ENCODE results near the gene CFAP157. TPM values are rescaled to one million over a fixed set of nuclear protein-coding genes. Genes with fewer than 3 reads are reported as not detected.

The CFAP157 gene
- total and polyA plus RNA-seq, 9 donors = 0.22 to 99.0 (median 3.5) TPM

DNA sequence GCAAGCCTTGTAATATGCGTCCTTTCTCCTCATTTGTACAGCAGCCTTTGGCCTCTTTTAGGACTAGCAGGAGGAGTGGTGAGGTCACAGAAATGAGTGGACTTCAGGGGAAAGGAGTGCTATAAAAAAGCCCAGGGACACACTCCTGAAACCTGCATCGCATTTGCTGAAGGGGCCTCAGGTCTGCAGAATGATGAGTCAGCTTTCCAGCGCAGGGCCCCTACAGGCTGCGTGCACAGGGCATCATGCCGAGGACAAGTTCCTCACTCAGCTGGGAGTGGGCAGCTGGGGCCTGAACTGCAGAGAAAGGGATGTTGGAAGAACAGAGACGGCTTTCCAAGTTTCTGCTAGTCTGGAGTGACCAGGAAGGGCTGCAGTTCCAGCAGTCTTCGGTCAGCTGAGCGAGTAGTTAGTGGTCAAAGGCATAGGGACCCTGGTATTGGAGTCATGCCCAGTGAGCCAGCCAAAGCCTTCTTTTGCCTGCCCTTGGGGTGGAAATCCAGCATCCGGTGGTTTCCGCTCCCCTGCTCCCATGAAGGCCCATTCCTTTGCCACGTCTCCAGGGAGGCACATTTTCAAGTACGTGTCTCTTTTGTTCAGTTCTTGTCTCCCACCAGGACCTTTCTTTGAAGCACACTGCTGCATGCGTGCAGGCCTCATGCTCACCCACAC lies 17.3 kb upstream of the CFAP157 start:
- H3K4me1 ChIP-seq (ENCODE audit: insufficient read depth) = no peaks in the 10 kb centered on the region
- no peaks in the 10 kb centered on the region for H3K36me3 ChIP-seq
- WGBS, 3 donors = 89 to 93% (median 92%) methylated on average over 13 of the region's 13 CpGs
- intact Hi-C loops (cut with DNase I) = no loop called here
- H3K9me3 ChIP-seq = no peaks in the 10 kb centered on the region
- no peaks in the 10 kb centered on the region for H3K27me3 ChIP-seq
- no peak overlapping the region for H3K4me3 ChIP-seq
- H3K27ac ChIP-seq = no peak overlapping the region
- no peak for TF ChIP-seq POLR2A (IDR thresholded peaks at IDR 0.05)
- TF ChIP-seq, protein P1, sequence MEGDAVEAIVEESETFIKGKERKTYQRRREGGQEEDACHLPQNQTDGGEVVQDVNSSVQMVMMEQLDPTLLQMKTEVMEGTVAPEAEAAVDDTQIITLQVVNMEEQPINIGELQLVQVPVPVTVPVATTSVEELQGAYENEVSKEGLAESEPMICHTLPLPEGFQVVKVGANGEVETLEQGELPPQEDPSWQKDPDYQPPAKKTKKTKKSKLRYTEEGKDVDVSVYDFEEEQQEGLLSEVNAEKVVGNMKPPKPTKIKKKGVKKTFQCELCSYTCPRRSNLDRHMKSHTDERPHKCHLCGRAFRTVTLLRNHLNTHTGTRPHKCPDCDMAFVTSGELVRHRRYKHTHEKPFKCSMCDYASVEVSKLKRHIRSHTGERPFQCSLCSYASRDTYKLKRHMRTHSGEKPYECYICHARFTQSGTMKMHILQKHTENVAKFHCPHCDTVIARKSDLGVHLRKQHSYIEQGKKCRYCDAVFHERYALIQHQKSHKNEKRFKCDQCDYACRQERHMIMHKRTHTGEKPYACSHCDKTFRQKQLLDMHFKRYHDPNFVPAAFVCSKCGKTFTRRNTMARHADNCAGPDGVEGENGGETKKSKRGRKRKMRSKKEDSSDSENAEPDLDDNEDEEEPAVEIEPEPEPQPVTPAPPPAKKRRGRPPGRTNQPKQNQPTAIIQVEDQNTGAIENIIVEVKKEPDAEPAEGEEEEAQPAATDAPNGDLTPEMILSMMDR (IDR thresholded peaks at IDR 0.05) = no peak
- no peak for TF ChIP-seq EP300 (IDR thresholded peaks at IDR 0.05)
- no peak for DNase-seq

DNA sequence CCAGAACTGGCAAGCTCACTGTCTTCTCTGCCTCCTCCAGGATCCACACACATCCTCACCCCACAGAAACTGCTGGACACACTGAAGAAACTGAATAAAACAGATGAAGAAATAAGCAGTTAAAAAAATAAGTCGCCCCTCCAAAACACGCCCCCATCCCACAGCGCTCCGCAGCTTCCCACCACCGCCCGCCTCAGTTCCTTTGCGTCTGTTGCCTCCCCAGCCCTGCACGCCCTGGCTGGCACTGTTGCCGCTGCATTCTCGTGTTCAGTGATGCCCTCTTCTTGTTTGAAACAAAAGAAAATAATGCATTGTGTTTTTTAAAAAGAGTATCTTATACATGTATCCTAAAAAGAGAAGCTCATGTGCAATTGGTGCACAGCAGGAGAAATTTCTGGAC lies 16.1 kb upstream of the CFAP157 start:
- Histone ChIP-seq H3K36me3 (no peaks in the 10 kb centered on the region), H3K9me3 (no peaks in the 10 kb centered on the region), H3K27ac (no peak overlapping the region), H3K4me3 (no peak overlapping the region), H3K4me1 (ENCODE audit: insufficient read depth) (peaks cover 1% of the 10 kb centered on the region), H3K27me3 (no peaks in the 10 kb centered on the region)
- DNase-seq = no peak
- 93 to 94% (median 94%) methylated on average over 10 of the region's 10 CpGs for WGBS, 3 donors
- TF ChIP-seq EP300 (IDR thresholded peaks at IDR 0.05) = no peak
- no peak for TF ChIP-seq POLR2A (IDR thresholded peaks at IDR 0.05)
- TF ChIP-seq, protein P1 (IDR thresholded peaks at IDR 0.05) = no peak
- intact Hi-C loops (cut with DNase I) = no loop called here

DNA sequence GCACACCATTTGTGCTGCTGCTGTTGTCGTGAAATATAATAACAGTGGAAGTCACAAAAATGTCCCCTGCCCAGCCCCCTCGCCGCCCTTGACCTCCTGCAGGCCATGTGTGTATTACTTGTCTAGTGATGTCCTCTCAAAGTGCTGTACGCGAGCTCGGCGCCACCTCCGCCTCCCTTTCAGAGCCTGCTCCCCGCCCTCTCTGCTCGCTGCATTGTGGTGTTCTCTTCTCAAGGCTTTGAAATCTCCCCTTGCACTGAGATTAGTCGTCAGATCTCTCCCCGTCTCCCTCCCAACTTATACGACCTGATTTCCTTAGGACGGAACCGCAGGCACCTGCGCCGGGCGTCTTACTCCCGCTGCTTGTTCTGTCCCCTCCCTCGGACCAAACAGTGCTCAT lies 14.7 kb upstream of the CFAP157 start:
- TF ChIP-seq POLR2A (IDR thresholded peaks at IDR 0.05) (no peak), EP300 (IDR thresholded peaks at IDR 0.05) (no peak)
- TF ChIP-seq, protein P1 (IDR thresholded peaks at IDR 0.05) = no peak
- intact Hi-C loops (cut with DNase I) = no loop called here
- Histone ChIP-seq H3K9me3 (no peaks in the 10 kb centered on the region), H3K36me3 (no peaks in the 10 kb centered on the region), H3K4me1 (ENCODE audit: insufficient read depth) (peaks cover 1% of the 10 kb centered on the region), H3K27ac (no peak overlapping the region), H3K27me3 (no peaks in the 10 kb centered on the region), H3K4me3 (no peak overlapping the region)
- 79 to 85% (median 85%) methylated on average over 20 of the region's 20 CpGs for WGBS, 3 donors
- DNase-seq = no peak

DNA sequence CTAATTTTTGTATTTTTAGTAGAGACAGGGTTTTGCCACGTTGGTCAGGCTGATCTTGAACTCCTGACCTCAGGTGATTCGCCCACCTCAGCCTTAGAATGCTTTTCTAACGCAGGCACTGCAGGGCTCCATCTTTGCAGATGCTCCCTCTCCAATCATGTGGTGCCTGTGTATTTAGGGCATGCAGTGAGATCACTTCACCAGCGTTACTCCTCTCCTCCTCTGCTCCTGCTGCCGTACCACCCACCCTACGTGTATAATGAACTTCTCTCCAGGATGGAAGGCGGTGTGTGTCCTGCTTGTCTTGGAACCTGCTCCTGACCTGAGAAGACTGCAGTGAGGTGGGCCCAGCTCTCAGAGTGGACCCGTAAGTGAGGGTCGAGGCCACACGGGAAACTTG lies 13.6 kb upstream of the CFAP157 start:
- WGBS, 3 donors = 87 to 90% (median 88%) methylated on average over 10 of the region's 10 CpGs

More for the DNA sequence above, 13.6 kb upstream of the CFAP157 start:
- H3K4me3 ChIP-seq = no peak overlapping the region
- no peaks in the 10 kb centered on the region for H3K36me3 ChIP-seq
- H3K4me1 ChIP-seq (ENCODE audit: insufficient read depth) = peaks cover 1% of the 10 kb centered on the region
- intact Hi-C loops (cut with DNase I) = no loop called here
- no peak for TF ChIP-seq POLR2A (IDR thresholded peaks at IDR 0.05)
- TF ChIP-seq, protein P1 (IDR thresholded peaks at IDR 0.05) = no peak
- TF ChIP-seq EP300 (IDR thresholded peaks at IDR 0.05) = no peak
- no peaks in the 10 kb centered on the region for H3K27me3 ChIP-seq
- H3K27ac ChIP-seq = no peak overlapping the region
- DNase-seq = no peak
- H3K9me3 ChIP-seq = no peaks in the 10 kb centered on the region
